ENCODE results near the gene EXOSC9.

DNA sequence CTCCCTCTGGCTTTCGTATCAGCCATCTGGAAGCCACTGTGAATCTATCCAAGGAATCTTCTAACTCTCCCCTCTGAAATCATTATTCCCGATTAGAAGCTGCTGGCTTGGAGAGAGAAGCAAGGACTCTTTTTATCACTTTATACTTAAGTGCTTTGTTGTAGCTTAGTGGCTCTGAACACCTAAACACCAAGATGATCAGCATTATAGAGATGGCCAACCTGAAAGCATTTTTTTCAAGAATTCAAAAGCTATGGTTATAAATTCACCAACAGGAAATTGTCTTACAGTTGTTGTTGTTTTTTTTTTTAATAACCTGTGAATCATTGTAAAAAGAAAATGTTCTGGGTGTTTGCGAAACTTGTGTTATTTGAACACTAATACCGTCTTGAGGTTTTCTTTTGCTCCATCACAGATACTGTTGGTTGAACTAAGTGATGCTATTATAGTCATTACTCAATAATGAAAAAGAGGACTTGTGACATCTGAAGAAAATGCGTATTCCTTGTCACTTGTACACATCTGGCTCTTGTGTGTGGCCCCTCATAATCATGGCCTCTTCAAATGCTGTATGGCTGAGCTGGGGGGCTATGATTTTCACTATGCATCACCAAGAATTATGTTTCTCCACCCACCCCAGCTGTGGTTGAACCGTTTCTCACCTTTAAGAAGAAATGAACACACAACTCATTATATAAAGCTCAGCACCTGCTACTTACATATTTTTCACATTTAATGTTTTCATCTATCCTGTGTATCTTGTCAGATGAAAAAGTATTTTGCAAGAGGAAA is 24.3 kb upstream of the EXOSC9 start:
- TF ChIP-seq, protein P1, sequence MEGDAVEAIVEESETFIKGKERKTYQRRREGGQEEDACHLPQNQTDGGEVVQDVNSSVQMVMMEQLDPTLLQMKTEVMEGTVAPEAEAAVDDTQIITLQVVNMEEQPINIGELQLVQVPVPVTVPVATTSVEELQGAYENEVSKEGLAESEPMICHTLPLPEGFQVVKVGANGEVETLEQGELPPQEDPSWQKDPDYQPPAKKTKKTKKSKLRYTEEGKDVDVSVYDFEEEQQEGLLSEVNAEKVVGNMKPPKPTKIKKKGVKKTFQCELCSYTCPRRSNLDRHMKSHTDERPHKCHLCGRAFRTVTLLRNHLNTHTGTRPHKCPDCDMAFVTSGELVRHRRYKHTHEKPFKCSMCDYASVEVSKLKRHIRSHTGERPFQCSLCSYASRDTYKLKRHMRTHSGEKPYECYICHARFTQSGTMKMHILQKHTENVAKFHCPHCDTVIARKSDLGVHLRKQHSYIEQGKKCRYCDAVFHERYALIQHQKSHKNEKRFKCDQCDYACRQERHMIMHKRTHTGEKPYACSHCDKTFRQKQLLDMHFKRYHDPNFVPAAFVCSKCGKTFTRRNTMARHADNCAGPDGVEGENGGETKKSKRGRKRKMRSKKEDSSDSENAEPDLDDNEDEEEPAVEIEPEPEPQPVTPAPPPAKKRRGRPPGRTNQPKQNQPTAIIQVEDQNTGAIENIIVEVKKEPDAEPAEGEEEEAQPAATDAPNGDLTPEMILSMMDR (conservative IDR thresholded peaks at IDR 0.05 in 1 of 2, IDR thresholded peaks at IDR 0.05 in 1 of 2; ENCODE audit: low read depth in 1 of 2, low read length in 2 of 2), result no peak
- TF ChIP-seq EZH2 (IDR thresholded peaks at IDR 0.05; ENCODE audit: low read length, missing control alignments), result no peak

Measured in fibroblast of lung (primary cell).